ENCODE measurements around the gene COL8A2.

GRCh38 chr1:36080801-36081200 lies 44.2 kb downstream of the COL8A2 start:
- TF ChIP-seq CTCF (IDR thresholded peaks at IDR 0.05) (no peak), POLR2A (IDR thresholded peaks at IDR 0.05) (no peak)

All from uterus (tissue), 2 donors.